Stimulated activated CD8-positive, alpha-beta memory T cell treated with anti-CD3 and anti-CD28 coated beads, Interleukin-4, amount 100 ng/mL, for 4 hours (primary cell): ENCODE measurements around the gene CRACR2A.

Experiments
- DNase-seq, 2 donors: peaks; one replicate each; pipeline ENCODE4 v3.0.0-alpha.2; 2020; ENCODE audit warnings: low read depth in 2 of 2, low spot score in 1 of 2

The CRACR2A gene

DNA sequence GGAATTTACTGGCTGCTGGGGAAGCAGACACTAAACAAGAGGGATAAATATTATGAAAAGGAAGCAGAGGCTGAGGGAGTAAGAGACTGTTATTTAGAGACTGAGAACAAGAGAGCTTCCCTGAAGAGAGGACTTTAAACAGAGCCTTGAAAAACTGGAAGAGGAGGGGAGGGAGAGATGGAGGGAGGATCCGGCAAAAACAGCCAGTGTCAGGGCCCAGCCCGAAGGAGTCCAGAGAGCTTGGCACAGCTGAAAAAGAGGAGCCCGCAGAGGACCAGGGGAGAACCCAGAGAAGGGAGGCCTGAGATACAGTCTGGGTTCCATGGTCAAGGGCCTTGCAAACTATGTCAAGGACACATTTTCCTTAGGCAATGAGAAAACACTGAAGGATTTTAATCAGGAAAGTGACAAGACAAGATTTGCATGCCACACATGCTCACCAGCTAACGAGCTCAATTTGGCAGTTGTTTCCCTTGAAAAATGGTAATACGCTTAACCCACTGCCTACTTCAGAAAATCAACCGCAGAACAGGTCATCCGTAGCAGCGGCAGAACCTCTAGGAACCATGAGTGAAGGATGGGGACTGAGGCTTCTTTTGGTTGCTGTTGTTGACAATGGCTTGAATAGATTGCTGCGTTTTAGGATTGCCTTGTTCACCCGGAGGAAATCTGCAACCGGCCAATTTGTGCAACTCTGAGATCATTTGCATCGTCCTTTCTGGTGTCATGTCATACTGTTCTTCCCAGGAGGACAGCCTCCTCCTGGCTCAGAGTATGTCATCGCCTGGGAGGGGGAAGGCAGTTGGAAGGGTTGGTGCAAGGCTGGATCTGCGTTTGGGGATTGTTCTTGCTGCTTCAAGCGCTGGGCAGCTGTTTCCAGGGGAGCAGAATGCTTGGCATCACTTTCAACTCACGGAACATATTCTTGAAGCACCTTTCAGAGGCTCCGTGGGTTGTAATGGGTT is 153.7 kb downstream of the CRACR2A start:
- no peak for DNase-seq

DNA sequence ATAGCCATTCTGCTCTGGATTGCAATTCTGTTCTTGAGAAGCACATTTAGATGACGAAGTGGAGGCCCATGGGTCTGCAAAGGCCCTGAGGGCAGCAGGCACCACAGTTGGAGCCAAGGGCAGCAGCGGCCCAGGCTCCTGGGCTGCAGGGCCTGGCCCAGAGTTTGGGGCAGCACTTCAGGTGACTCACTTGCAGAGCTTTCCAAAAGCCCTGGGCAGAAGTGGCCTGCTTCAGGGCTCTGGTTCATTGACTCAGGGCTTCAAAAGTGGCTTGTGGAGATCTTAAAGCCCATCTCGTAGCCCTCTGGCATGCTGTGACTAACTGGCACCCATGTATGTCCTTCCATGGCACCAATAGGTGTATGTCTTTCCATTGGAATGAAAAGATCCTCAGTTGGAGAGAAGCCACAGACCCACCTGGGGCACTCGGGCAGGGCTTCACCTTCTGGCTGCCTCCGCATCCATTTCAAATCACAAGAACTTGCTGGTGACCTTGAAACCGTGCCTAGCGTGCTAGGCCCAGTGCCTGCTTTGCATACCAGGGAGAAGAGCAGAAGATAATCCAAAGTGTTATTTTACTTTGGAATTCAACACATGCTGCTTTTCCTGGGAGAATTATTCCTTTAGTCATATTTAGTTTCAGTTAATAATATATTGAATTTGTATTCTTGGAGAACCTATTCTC is 155.2 kb downstream of the CRACR2A start:
- DNase-seq = no peak

DNA sequence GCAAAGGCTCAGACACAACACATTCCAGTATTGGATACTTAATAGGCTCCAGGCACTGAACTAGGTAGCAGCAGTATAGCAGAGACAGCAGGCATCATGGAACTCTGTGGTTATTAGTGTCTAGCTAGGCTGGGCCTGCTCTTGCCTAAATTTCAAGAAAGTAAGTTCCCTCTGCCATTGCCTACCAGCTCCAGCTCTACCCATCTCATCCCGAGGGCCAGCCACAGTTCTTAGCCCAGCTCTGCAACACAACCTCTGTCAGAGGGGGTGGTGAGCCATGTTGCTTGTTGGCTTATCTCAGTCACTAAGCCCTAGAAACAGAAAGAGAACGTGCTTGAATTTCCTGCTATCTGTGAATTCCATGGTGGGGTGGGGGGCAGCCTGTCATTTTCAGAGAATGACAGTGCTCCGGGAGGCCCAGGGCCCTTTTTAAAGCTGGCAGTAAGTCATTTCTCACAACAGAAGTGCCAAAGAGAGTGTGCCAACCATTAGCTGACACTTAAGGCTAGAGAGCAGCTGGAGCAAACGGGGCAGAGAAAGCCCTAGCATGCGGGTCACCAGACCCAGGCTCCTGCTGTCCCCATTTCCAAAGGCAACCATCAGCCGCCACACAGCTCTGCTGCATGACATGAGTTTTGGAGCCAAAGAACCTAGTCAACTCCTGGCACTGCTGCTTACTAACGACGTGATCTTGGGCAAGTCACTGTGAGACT is 156.1 kb downstream of the CRACR2A start:
- DNase-seq = no peak

DNA sequence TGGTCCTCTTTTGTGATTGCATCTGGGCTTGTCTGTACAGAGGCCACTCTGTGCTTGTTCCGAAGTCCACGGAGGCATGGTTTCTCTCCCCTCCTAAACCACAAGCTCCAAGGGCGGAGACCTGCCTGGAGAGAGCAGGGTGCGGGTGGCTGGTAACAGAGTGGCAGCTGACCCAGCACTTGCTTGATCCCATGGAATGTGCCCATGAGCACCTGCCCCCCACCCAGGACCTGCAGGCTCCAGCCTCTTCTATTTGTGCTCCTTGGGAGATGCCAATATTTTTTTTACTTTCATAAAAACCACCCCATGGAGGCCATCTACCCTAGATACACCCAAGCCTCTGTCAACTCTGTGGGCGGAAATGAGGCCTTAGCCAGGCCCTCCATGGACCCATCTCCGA is 157.2 kb downstream of the CRACR2A start:
- DNase-seq = no peak

DNA sequence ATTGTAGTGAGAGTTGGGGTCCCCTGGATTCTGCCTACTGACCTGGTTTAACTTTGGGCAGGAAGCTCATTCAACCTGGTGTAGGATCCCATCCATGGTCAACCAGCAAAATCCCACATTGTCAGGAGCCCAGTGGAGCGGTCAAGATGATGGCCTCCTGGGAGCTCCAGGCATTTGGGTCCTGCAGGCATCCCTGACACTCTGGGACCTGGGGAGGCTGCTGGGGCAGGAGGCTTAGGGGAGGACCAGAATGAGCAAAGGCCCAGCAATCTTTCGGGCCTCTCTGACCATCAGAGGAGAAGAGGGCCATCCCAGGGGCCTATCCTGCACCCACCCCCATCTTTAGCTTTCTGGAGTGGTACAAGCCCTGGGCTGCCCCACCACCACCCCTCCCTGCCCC is 157.9 kb downstream of the CRACR2A start:
- DNase-seq = no peak

DNA sequence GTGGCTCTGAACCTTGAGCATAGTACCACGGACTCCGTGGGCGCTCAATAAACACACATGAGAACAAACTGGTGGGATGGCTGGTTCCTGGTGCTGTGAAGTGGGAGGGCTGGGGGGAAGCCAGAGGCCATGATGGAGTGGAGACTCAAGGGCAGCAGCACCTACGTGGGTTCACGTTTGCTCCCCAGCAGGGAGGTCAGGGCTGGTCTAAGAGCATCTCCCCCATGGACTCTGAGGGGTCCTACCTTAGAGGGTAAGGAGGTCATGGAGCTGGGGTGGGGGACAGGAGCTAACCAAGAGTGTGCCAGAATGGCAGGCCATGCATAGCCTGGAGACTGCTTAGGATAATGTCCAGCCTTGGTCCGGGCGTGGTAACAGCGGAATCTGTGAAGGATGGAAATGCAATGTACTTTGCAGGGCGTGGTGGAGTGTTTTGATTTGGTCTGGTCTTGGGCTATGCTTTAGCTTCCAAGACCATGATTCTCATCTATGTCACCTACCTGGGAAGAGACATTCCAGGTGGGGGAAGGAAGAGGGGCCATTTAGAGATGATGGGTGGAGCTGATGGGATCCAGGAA is 158.9 kb downstream of the CRACR2A start:
- no peak for DNase-seq

DNA sequence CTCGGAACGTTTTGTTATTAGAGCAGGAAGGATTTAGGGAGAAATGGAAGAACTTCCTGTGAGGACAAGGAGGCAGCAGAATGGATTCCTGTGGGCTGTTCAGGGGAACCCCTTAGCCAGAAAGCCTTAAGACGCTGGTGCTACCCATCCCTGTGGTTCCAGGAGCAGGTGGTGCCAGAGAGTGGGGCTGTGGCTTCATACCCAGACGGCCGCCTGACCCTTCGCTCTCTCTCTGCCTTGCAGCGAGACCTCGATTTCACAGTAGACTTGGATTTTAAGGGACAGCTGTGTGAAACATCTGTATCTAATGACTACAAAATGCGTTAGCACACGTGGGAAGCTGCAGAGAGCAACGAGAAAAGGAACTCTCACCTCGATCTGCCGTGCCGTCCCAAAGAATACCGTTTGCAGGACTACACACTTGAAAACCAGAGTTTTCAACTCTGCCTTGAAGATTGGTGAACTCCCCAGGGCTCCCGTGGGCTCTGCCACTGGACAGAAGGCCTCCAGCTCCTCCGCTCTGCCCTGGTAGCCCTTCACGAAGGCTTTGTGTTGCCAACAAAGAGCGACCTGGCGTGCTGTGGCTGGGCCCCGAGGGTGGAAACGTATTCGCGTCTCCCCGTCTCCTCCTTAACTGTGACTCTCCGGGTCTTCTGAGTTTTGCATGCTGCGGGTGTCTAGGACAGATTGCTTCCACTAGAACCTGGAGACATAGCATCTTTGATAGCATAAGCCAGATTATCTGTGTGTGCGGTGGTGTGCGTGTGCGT is 159.9 kb downstream of the CRACR2A start:
- no peak for DNase-seq

DNA sequence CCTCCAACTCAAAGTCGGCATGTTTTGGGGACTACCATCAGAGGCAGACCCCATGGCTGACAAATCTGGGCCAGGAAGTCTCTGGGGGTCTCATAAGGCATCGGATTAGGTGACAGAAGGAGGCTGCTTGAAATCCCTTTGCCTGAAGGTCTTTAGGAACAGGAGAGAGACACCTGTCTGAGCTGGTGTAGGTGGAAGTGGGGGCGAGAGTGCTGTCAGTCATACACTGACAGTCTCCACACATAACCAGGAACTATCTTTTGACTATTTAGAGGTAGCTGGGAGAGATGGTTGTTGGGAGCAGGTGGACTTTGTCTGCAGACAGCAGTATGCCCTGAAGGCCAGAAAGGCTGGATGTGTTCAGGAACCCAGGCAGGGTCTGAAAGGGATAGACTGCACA is 163.2 kb downstream of the CRACR2A start:
- DNase-seq = no peak

DNA sequence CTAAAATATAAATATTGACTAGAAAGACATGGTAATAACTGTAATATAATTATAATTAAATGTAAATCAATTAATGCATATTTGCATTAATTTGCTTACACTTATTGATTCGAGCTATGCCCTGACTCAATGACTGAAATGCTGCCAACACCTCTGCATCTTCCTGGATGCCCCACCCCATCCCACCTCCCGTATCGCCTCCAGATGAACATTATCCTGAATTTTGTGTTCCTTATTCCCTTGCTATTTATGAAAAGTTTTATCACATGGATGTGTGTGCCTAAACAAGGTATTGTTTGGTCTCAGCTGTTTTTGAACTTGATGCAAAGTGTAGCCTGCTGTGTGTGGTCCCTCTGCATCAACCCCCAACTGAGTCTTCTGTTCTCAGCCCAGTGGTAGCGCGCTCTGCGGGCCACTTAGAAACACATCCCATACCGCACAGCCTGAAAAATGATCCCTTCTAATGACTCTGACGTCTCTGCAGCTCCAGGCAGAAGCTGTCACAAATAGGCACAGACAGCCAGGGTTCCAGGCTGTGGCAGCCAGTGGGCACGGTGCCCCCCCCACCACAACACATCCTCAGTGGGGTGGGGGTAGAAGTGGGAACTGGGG is 165.4 kb downstream of the CRACR2A start:
- DNase-seq = no peak

DNA sequence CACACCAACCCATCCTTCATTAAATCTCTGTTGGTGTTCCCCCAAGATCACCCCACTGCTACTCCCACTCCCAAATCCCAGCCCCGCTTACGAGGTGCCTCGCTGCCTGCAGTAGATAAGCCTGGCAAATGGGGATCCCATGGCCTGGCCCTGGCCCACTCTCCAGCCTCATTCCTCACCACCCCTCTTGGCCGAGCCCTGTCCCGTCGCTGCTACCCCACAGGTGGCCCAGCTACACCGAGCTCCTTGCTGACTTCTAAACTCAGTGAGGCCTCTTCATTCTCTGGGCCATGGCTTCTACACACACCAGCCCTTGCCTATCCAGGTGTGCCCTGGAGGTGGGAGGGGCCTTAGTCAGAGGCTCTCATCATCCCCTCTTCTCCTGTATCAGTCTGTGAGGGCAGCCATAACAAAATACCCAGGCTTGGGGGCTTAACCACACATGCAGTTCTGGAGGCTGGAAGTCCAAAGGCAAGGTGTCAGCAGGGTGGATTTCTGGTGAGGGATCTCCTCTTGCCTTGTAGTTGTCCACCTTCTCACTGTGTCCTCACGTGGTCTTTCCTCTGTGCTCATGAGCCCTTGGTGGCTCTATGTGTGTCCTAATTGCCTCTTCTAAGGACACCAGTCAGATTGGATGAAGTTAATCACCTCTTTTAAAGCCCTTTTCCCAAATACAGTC is 169.1 kb downstream of the CRACR2A start:
- DNase-seq = no peak

DNA sequence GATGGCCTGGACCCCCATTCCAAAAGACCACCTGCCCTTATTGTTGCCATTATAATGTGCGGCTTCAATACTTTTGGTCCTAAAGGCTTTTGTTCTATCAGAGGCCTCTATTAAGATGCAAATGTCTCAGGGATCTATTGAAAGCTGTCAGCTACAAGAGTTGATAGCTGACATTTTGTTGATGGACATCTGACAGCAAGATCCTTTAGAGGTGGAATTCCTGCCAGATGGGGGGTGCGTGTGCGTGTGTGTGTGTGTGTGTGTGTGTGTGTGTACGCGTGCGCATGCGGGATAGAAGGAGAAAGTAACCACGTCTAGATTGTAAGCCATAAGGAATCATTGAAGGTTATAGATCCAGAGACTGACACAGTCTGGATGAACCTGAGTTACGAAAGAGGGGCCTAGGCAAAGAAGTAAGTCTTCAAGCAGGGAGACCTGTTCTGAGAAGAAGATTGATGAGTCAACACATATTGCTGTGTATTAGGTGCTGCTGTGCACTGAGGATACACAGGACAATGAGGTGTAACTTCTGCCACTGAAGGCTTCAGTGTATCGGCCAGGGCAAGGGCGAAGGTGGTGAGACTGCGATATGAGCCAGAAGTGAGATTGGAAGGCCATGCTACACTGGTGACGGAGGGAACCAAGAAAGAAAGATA is 172.7 kb downstream of the CRACR2A start:
- no peak for DNase-seq

DNA sequence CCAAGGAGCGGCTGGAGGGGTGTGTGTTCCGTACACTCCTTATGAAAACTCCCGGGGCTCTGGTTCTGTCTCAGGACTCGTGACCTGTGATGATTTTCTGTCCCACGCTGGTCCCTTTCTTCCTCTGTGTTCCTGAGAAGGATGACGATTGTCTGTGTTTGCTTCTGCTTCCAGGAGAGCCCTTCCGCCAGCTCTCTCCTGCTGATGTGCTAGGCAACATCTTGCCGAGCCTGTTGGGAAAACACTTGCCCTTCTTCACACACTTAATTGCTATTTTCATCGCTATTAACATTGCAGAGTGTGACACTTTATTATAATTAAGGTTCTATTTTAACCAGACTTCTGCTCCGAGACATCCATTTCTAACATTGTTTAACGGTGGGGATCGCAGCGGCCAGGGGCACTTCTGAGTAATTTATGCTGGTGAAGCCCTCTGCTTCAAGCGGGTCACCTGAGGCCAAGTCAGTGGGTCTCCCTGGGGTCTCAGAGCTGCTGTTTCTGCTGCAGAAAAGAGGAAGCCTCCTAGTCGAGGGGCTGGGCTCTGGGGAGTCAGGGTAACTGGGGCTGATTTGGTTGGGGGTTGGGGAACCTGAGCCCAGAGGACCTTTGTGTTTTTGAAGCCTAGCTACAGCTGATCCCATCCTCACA is 173.3 kb downstream of the CRACR2A start:
- DNase-seq = no peak

DNA sequence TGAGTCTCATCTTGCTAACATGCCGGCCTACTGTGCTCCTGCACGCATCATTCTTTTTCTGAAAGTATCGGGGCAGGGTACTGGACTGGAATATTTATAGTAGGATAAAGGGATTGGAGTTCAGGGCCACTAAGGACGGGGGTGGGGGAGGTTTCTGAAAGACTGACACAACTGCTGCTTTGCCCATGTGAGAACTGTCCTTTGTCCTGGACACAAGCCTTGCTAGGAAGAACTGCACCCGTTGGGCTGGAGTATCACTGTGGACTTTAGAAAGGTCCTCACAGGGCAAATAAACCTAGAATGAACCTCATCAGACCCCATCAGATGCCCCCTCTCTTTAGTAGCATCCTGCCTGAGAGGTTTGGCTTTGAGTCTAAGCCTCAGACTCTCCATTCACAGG is 174.4 kb downstream of the CRACR2A start:
- no peak for DNase-seq

DNA sequence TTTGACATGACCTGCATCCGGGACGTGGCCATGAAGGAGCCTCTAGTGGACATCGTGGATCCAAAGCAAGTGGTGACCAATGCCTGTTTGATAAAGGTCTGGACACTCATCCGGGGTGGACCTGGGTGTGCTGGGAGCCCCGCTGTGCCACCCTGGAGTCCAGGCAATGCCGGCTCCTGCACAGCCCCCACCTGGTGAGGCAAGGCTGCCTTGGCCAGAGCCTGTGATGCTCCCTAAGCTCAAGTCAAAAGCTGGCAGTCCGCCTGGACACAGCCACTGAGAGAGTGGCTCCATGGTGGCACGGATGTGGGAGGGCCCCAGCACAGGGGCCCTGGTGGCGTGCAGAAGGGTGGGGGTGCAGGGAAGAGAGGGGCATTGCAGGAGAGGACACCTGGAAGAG is 176.0 kb downstream of the CRACR2A start:
- no peak for DNase-seq

DNA sequence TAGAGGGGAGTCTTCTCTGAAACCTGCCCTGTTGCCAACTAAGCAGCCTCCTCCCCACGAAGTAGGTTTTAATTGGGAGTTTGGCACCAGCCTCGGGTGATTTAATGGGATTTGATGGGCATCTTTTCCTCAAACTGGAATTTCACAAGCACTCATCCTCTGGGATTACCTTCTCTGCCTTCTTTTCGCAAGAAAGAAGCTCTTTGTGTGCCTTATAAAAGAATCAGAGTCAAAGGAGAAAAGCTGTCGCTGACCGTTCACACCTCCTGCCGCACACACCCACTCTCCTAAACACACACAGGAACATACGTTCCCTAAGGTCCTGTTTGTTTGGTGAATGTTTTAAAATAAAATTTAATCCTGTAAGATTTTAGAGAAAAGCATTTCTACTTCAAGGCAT is 177.9 kb downstream of the CRACR2A start:
- DNase-seq = no peak

DNA sequence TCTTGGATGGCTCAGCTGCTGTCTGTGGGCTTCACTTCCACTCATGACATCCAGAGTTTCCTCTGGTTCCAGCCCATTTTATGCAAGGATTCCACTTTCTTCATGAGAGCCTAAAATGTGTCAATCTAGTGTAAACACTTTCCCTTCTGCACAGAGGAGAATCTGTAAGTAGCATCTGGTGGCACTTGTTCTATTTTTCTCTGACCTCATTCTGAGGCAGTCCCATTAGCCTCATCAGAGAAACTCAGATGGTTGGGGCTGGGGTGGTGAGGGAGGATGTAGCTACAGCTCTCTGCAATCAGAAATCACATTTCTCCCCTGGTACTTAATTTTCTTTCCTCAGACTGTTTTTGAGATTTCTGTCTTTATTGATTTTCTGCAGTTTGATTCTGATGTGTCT is 180.3 kb downstream of the CRACR2A start:
- DNase-seq = no peak

DNA sequence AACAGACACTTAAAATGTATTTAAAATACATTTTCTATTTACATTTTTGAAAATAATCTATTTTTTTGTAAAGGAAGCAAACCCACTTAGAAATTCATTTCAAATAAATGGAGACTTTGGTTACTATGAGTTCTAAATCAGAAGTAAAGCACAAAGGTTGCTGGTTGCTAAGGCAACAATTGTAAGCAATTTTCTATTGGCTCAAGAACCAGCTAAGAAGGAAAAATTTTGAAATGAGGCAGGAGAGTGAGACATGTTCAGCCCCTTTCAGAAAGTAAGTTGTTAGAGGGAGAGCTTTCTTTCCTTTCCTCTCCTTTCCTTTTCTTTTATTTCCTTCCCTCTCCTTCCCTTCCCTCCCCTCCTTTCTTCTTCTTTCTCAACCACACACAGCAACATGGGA is 181.2 kb downstream of the CRACR2A start:
- DNase-seq = no peak

DNA sequence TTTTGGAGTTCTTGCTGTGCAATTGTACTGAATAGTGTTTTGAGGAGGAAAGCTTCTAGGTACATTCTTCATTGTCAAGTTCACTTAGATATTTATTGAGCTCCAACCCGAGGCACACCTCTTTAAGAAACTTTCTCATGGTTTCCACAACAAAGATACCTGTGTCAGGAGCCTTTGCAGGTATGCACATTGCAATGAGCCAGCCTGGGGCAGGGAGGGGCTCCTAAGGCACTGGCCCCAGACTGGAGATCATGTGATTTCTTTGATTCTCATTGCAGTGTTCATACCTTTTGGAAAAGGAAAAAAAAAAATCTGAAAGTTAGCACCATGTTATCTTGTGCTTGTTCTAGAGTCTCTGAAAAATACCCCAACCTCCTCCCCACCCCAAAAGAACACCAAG is 181.6 kb downstream of the CRACR2A start:
- no peak for DNase-seq

DNA sequence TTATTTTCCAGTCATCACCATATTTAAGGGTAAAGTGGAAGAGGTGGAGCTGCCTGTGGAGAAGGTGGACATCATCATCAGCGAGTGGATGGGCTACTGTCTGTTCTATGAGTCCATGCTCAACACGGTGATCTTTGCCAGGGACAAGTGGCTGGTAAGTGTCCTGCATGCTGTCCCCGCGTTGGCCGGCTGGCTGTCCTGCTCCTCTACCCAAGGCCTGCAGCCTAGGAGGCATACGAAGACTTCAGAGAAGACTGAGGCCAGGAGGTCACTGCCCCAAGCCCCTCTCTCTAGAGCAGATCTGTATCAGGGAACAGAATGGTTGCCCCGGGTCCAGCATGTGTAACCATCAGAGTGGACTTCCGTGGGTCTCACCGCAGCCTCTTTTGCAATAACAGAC is 184.2 kb downstream of the CRACR2A start:
- no peak for DNase-seq
